ENCODE measurements around the gene TRIO.

GRCh38 chr5:14358536-14358935, 215.4 kb downstream of the TRIO start:
- TF ChIP-seq POLR2A (IDR thresholded peaks at IDR 0.05) (no peak), CTCF (IDR thresholded peaks at IDR 0.05) (no peak)
